IMR-90 (cell line): ENCODE data around the gene RUSC1. TPM values are rescaled to one million over a fixed set of nuclear protein-coding genes. Genes with fewer than 3 reads are reported as not detected.

Source experiments
- ATAC-seq: fragments of 200-7000 bp; cut with Tn5 transposase; 2 replicates; pipeline ENCODE4 v1.9.1; 2020; ENCODE audit warnings: low read depth, mild to moderate bottlenecking, moderate library complexity
- BruUV-seq: library from RNA; stranded (reverse); fragments of 400-500 nt; replicated peaks from 2 replicates; lab custom pipeline; 2021; lab: Mats Ljungman, UMichigan
- CTCF ChIA-PET: fragments of 300-600 bp; formaldehyde crosslinking; extraction: SDS; loops from one replicate; lab custom pipeline; 2021; ENCODE audit warnings: antibody characterized with exemption; lab: Yijun Ruan, JAX
- POLR2A ChIA-PET: fragments of 300-600 bp; sonication (Branson Sonifier 250); formaldehyde crosslinking; loops from one replicate; lab custom pipeline; 2022; ENCODE audit warnings: antibody characterized with exemption; ENCODE audit not compliant: unreplicated experiment; lab: Charles Lee
- DNase-seq: peaks from one replicate; pipeline ENCODE4 v3.0.0; 2013
- H2AFZ ChIP-seq: replicated peaks from 2 replicates; pipeline ENCODE3; 2013; ENCODE audit warnings: low read length, mild to moderate bottlenecking; ENCODE audit not compliant: poor library complexity
- H2AK5ac ChIP-seq: 2 replicates; pipeline ENCODE4 v1.6.1; 2013; ENCODE audit warnings: low read depth, low read length, inconsistent platforms
- H2AK9ac ChIP-seq: replicated peaks from 2 replicates; pipeline ENCODE3; 2013; ENCODE audit warnings: mild to moderate bottlenecking, low read depth, low read length, moderate library complexity; ENCODE audit not compliant: poor library complexity
- H2BK120ac ChIP-seq: 2 replicates; pipeline ENCODE4 v1.6.1; 2013; ENCODE audit warnings: low read depth, low read length, inconsistent platforms
- H2BK15ac ChIP-seq: 3 replicates; pipeline ENCODE4 v1.6.1; 2013; ENCODE audit warnings: low read depth, low read length, inconsistent platforms
- H2BK20ac ChIP-seq: 2 replicates; pipeline ENCODE4 v1.6.1; 2013; ENCODE audit warnings: low read depth, mild to moderate bottlenecking, inconsistent platforms, low read length, moderate library complexity
- H2BK5ac ChIP-seq: 2 replicates; pipeline ENCODE4 v1.6.1; 2013; ENCODE audit warnings: mild to moderate bottlenecking, low read depth, low read length, inconsistent platforms; ENCODE audit not compliant: poor library complexity, severe bottlenecking
- H3K14ac ChIP-seq: replicated peaks from 2 replicates; pipeline ENCODE4 v1.6.1; 2013; ENCODE audit warnings: low read depth, low read length, inconsistent platforms
- H3K18ac ChIP-seq: 2 replicates; pipeline ENCODE4 v1.6.1; 2013; ENCODE audit warnings: low read depth, low read length, control low read depth
- H3K23ac ChIP-seq: 2 replicates; pipeline ENCODE4 v1.6.1; 2013; ENCODE audit warnings: low read depth, low read length, inconsistent platforms
- H3K27ac ChIP-seq: 2 replicates; pipeline ENCODE4 v1.5.1; 2013; ENCODE audit warnings: mild to moderate bottlenecking, control low read depth, low read length; ENCODE audit not compliant: insufficient read depth
- H3K27me3 ChIP-seq: 2 replicates; pipeline ENCODE4 v1.6.1; 2013; ENCODE audit warnings: low read length; ENCODE audit not compliant: control insufficient read depth, insufficient read depth
- H3K36me3 ChIP-seq: 2 replicates; pipeline ENCODE4 v1.6.1; 2013; ENCODE audit warnings: low read length, mixed read lengths; ENCODE audit not compliant: control insufficient read depth, insufficient read depth
- H3K4ac ChIP-seq: 2 replicates; pipeline ENCODE4 v1.6.1; 2013; ENCODE audit warnings: low read depth, low read length, inconsistent platforms
- H3K4me1 ChIP-seq: 2 replicates; pipeline ENCODE4 v1.6.1; 2013; ENCODE audit warnings: low read length, mixed read lengths; ENCODE audit not compliant: control insufficient read depth, insufficient read depth
- H3K4me2 ChIP-seq: 2 replicates; pipeline ENCODE4 v1.6.1; 2013; ENCODE audit warnings: low read depth, mild to moderate bottlenecking, control low read depth, low read length, moderate library complexity
- H3K4me3 ChIP-seq: 2 replicates; pipeline ENCODE4 v1.5.1; 2013; ENCODE audit warnings: low read depth, mild to moderate bottlenecking, control low read depth, low read length, moderate library complexity; ENCODE audit not compliant: insufficient read depth
- H3K56ac ChIP-seq: 2 replicates; pipeline ENCODE4 v1.6.1; 2013; ENCODE audit warnings: low read length, inconsistent platforms; ENCODE audit not compliant: insufficient read depth; ENCODE audit errors: extremely low read depth
- H3K79me1 ChIP-seq, 2 experiments: 2 replicates each; pipeline ENCODE4 v1.6.1; 2013; ENCODE audit warnings: low read length in 2 of 2, inconsistent platforms in 1 of 2, low read depth in 1 of 2
- H3K9ac ChIP-seq: 2 replicates; pipeline ENCODE4 v1.6.1; 2013; ENCODE audit warnings: low read depth, low read length, control low read depth
- H3K9me1 ChIP-seq: 2 replicates; pipeline ENCODE4 v1.6.1; 2013; ENCODE audit warnings: low read length, inconsistent platforms; ENCODE audit not compliant: insufficient read depth
- H3K9me3 ChIP-seq: 2 replicates; pipeline ENCODE4 v1.6.1; 2013; ENCODE audit warnings: low read length; ENCODE audit not compliant: control insufficient read depth, insufficient read depth
- H4K20me1 ChIP-seq: 2 replicates; pipeline ENCODE4 v1.6.1; 2013; ENCODE audit warnings: low read length, inconsistent platforms; ENCODE audit not compliant: insufficient read depth
- H4K5ac ChIP-seq: 2 replicates; pipeline ENCODE4 v1.6.1; 2013; ENCODE audit warnings: mild to moderate bottlenecking, low read depth, low read length, control low read depth
- H4K8ac ChIP-seq, 2 experiments: 2 replicates each; pipeline ENCODE4 v1.6.1; 2013; ENCODE audit warnings: low read depth in 2 of 2, low read length in 2 of 2, control low read depth in 1 of 2, inconsistent platforms in 1 of 2
- H4K91ac ChIP-seq: 2 replicates; pipeline ENCODE4 v1.6.1; 2013; ENCODE audit warnings: low read depth, low read length, inconsistent platforms; ENCODE audit not compliant: insufficient read depth
- CEBPB ChIP-seq: IDR thresholded peaks from 2 replicates; pipeline ENCODE4 v1.6.1; 2012; ENCODE audit warnings: low read depth, low read length, improper control_type of control experiment
- CHD1 ChIP-seq: IDR thresholded peaks from 2 replicates; pipeline ENCODE4 v1.6.1; 2012; ENCODE audit warnings: low read depth, low read length, improper control_type of control experiment
- ELK1 ChIP-seq: fragments of 150-350 bp; IDR thresholded peaks from 2 replicates; pipeline ENCODE4 v1.6.1; 2016; ENCODE audit warnings: low read depth, mild to moderate bottlenecking, low read length, moderate library complexity, borderline replicate concordance
- FOS ChIP-seq: fragments of 150-350 bp; IDR thresholded peaks from 2 replicates; pipeline ENCODE4 v1.6.1; 2016; ENCODE audit warnings: low read depth, low read length
- MAFK ChIP-seq: IDR thresholded peaks from 2 replicates; pipeline ENCODE4 v1.6.1; 2012; ENCODE audit warnings: low read depth, low read length, improper control_type of control experiment
- MAZ ChIP-seq: IDR thresholded peaks from 2 replicates; pipeline ENCODE4 v1.6.1; 2012; ENCODE audit warnings: low read depth, mild to moderate bottlenecking, low read length, improper control_type of control experiment, moderate library complexity, borderline replicate concordance
- MXI1 ChIP-seq: IDR thresholded peaks from 2 replicates; pipeline ENCODE4 v1.6.1; 2012; ENCODE audit warnings: low read depth, mild to moderate bottlenecking, low read length, moderate library complexity, borderline replicate concordance
- NFE2L2 ChIP-seq: fragments of 150-350 bp; IDR thresholded peaks from 2 replicates; pipeline ENCODE4 v1.6.1; 2016; ENCODE audit warnings: low read depth, mild to moderate bottlenecking, low read length
- RAD21 ChIP-seq: IDR thresholded peaks from 2 replicates; pipeline ENCODE4 v1.6.1; 2012; ENCODE audit warnings: low read length, improper control_type of control experiment
- RCOR1 ChIP-seq: IDR thresholded peaks from 2 replicates; pipeline ENCODE4 v1.6.1; 2012; ENCODE audit warnings: mild to moderate bottlenecking, low read length, improper control_type of control experiment; ENCODE audit not compliant: insufficient replicate concordance
- RFX5 ChIP-seq: IDR thresholded peaks from 2 replicates; pipeline ENCODE4 v1.8.0; 2012; ENCODE audit warnings: low read depth, mild to moderate bottlenecking, low read length, moderate library complexity
- SMC3 ChIP-seq: fragments of 150-350 bp; IDR thresholded peaks from 2 replicates; pipeline ENCODE4 v1.6.1; 2016; ENCODE audit warnings: low read depth, mild to moderate bottlenecking, antibody characterized with exemption, low read length, moderate library complexity
- USF2 ChIP-seq: fragments of 150-350 bp; IDR thresholded peaks from 2 replicates; pipeline ENCODE4 v1.6.1; 2017; ENCODE audit warnings: mild to moderate bottlenecking, antibody characterized with exemption, low read length, low read depth
- WGBS, 2 experiments: methylation state at CpG; one replicate each; pipeline versions ENCODE4 v1.1.5 to v1.1.7; 2013; ENCODE audit warnings: missing lambda C conversion rate in 2 of 2; ENCODE audit not compliant: insufficient read length in 1 of 2; ENCODE audit errors: extremely low coverage in 2 of 2; 5-methylcytosine and 5-hydroxymethylcytosine counted together
- dilution Hi-C: fragments of 300-500 bp; cut with HindIII; formaldehyde crosslinking; loops from one replicate; pipeline ENCODE4 v1.14.3; 2018; ENCODE audit warnings: low sequenced_read_pairs; ENCODE audit not compliant: unreplicated experiment
- in situ Hi-C: fragments of 300-500 bp; cut with MboI; formaldehyde crosslinking; loops from 3 replicates; pipeline ENCODE4 v1.14.3; 2019; ENCODE audit warnings: low sequenced_read_pairs, inconsistent platforms, mixed read lengths
- intact Hi-C: fragments of 100-400 bp; cut with micrococcal nuclease; formaldehyde crosslinking; loops from 2 replicates; pipeline ENCODE4 v1.10.0; 2022
- polyA plus RNA-seq, 3 experiments: library from polyadenylated mRNA; depleted of rRNA; stranded (reverse); fragments of >200 nt; gene quantifications; 2 replicates each; pipeline ENCODE4 v1.2.3, GENCODE V29; 2012; ENCODE audit warnings: low replicate concordance in 1 of 3
- total RNA-seq: library from RNA; depleted of rRNA; stranded (reverse); fragments of >200 nt; gene quantifications from 2 replicates; pipeline ENCODE4 v1.2.3, GENCODE V29; 2012

The RUSC1 gene
- total and polyA plus RNA-seq, 2 of the 4 experiments (the other 2 are of a cell fraction) = 4.1 to 31.4 TPM

- ChIA-PET CTCF (no interaction called here), POLR2A (no interaction called here)
- no peak within 1 kb of the TSS for H3K4me3 ChIP-seq
- BruUV-seq = no TSS peak
- no peak within 1 kb of the TSS for H3K27ac ChIP-seq
- H3K23ac ChIP-seq = no peak within 1 kb of the TSS
- H4K8ac ChIP-seq = no peak within 1 kb of the TSS
- no peak within 1 kb of the TSS for H2BK20ac ChIP-seq
- no peak within 1 kb of the TSS for H4K91ac ChIP-seq
- H3K4me1 ChIP-seq = no peaks in the 10 kb centered on the region
- no peaks in the 10 kb centered on the region for H3K9me3 ChIP-seq
- no peak within 1 kb of the TSS for H2BK15ac ChIP-seq
- no peak within 1 kb of the TSS for H2BK120ac ChIP-seq
- H3K9ac ChIP-seq = no peak within 1 kb of the TSS
- dilution Hi-C loops = no loop called here
- H3K4me2 ChIP-seq = no peak within 1 kb of the TSS
- DNase-seq (no peak), ATAC-seq (no peak)
- H3K4ac ChIP-seq = no peak within 1 kb of the TSS
- no peak within 1 kb of the TSS for H2AK9ac ChIP-seq
- no peak within 1 kb of the TSS for H2AK5ac ChIP-seq
- TF ChIP-seq MAFK (no peak), FOS (no peak), NFE2L2 (no peak), RCOR1 (no peak), RFX5 (no peak), MAZ (no peak), MXI1 (no peak), RAD21 (no peak), CHD1 (no peak), SMC3 (no peak), CEBPB (no peak), USF2 (no peak), ELK1 (no peak)
- no peaks in the 10 kb centered on the region for H3K79me1 ChIP-seq
- H3K18ac ChIP-seq = no peak within 1 kb of the TSS
- no CpG with 5 or more reads among the region's 5 CpGs for whole genome bisulfite sequencing, 2 experiments
- H3K27me3 ChIP-seq = peaks cover 21% of the 10 kb centered on the region
- no peak within 1 kb of the TSS for H2BK5ac ChIP-seq
- in situ Hi-C loops = no loop called here
- H4K5ac ChIP-seq = no peak within 1 kb of the TSS
- H3K56ac ChIP-seq = no peak within 1 kb of the TSS
- no peaks in the 10 kb centered on the region for H3K36me3 ChIP-seq
- intact Hi-C loops = no loop called here
- H3K14ac ChIP-seq = no peak within 1 kb of the TSS
- no peaks in the 10 kb centered on the region for H4K20me1 ChIP-seq
- no peak within 1 kb of the TSS for H2AFZ ChIP-seq
- H3K9me1 ChIP-seq = no peaks in the 10 kb centered on the region
Measured at GRCh38 chr1:155301342-155301841, 19.3 kb upstream of the RUSC1 start, which contains the start of gene PKLR. TSS of gene PKLR (minus strand) at chr1:155301438. CDS start at chr1:155301395, 43 bp downstream.
